ENCODE measurements around the gene DUSP2.

Gene DUSP2

DNA sequence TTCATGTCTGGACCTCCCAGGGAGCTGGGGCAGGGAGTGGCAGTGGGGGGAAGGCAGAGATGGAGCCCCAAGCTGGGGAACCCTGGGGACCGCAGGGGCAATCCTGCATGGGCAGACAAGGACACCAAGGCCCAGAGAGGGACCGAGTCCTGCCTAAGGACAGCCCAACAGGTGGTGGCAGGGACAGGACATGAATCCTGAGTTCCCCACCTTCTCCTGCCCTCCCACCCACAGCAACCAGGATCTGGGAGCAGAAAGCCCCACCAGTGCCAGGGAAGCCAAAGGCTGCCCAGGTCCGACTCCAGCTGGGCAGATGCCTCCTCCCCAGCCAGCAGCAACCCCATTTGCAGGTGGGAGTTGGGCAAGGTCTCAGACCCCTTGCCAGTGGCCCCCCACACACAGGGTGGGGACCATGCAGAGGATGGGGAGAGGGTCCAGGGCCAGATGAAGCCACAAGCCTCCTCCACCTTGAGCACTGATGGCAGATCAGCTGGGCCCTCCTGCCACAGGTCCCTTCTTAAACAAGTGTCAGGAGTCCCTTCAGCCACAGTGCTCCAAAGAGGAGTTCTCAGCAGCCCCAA, 35.2 kb downstream of the DUSP2 start:
- no peak for DNase-seq
- Histone ChIP-seq H3K4me1 (ENCODE audit: control insufficient read depth, insufficient read depth, low read depth, low read length) (peaks cover 10% of the 10 kb centered on the region), H2BK15ac (ENCODE audit: low read depth, poor library complexity, severe bottlenecking) (no peak overlapping the region), H3K27ac (ENCODE audit: low read length, poor library complexity, severe bottlenecking) (no peak overlapping the region), H2AK5ac (ENCODE audit: low read length, severe bottlenecking) (no peak overlapping the region), H3K27me3 (ENCODE audit: control insufficient read depth in 1 of 2, insufficient read depth in 1 of 2, low read length in 2 of 2) (peaks cover 64 to 65% of the 10 kb centered on the region in 2 experiments), H3K9ac (ENCODE audit: low read length) (no peak overlapping the region), H2BK5ac (ENCODE audit: low read depth, low read length, poor library complexity, severe bottlenecking) (no peak overlapping the region), H4K8ac (ENCODE audit: low read length) (no peak overlapping the region), H3K36me3 (ENCODE audit: control insufficient read depth in 1 of 2, insufficient read depth in 2 of 2, low read depth in 1 of 2, low read length in 2 of 2) (no peaks in the 10 kb centered on the region), H3K9me3 (ENCODE audit: control insufficient read depth, low read length) (peaks cover 8% of the 10 kb centered on the region), H3K4me2 (ENCODE audit: low read length, poor library complexity, severe bottlenecking) (no peak overlapping the region), H4K91ac (ENCODE audit: low read length) (no peak overlapping the region), H2BK12ac (ENCODE audit: low read length in 2 of 2) (no peak overlapping the region), H2BK120ac (ENCODE audit: low read depth, low read length) (no peak overlapping the region), H3K4me3 (ENCODE audit: insufficient read depth in 1 of 2, low read depth in 1 of 2, low read length in 2 of 2) (no peak overlapping the region), H2AFZ (ENCODE audit: low read depth, low read length) (no peak overlapping the region), H3K18ac (ENCODE audit: low read depth in 1 of 2, low read length in 2 of 2) (no peak overlapping the region), H3K4ac (ENCODE audit: low read depth in 1 of 2, low read length in 2 of 2) (no peak overlapping the region), H3K23ac (ENCODE audit: low read length in 2 of 2) (no peak overlapping the region), H3K14ac (ENCODE audit: low read length in 2 of 2) (no peak overlapping the region), H3K79me1 (replicated peaks; ENCODE audit: low read length, poor library complexity, severe bottlenecking) (no peaks in the 10 kb centered on the region)
- WGBS, result 91% methylated on average over 2 of the region's 3 CpGs

GRCh38 chr2:96109361-96109680, 35.9 kb downstream of the DUSP2 start:
- H2BK5ac ChIP-seq (ENCODE audit: low read depth, low read length, poor library complexity, severe bottlenecking), result no peak overlapping the region
- H3K27me3 ChIP-seq (ENCODE audit: control insufficient read depth in 1 of 2, insufficient read depth in 1 of 2, low read length in 2 of 2), result peaks cover 58 to 59% of the 10 kb centered on the region in 2 experiments
- H2AFZ ChIP-seq (ENCODE audit: low read depth, low read length), result no peak overlapping the region
- H3K4me2 ChIP-seq (ENCODE audit: low read length, poor library complexity, severe bottlenecking), result no peak overlapping the region
- no peaks in the 10 kb centered on the region for H3K79me1 ChIP-seq (replicated peaks; ENCODE audit: low read length, poor library complexity, severe bottlenecking)
- H2AK5ac ChIP-seq (ENCODE audit: low read length, severe bottlenecking), result no peak overlapping the region
- peaks cover 10% of the 10 kb centered on the region for H3K4me1 ChIP-seq (ENCODE audit: control insufficient read depth, insufficient read depth, low read depth, low read length)
- H2BK120ac ChIP-seq (ENCODE audit: low read depth, low read length), result no peak overlapping the region
- peak overlapping the region; percentile 32 for H3K9ac ChIP-seq (ENCODE audit: low read length)
- 28% methylated on average over 3 of the region's 3 CpGs for WGBS
- peaks cover 12% of the 10 kb centered on the region for H3K9me3 ChIP-seq (ENCODE audit: control insufficient read depth, low read length)
- peak overlapping the region in 1 of 2 experiments; percentile 3 for H3K18ac ChIP-seq (ENCODE audit: low read depth in 1 of 2, low read length in 2 of 2)
- H3K27ac ChIP-seq (ENCODE audit: low read length, poor library complexity, severe bottlenecking), result no peak overlapping the region
- H2BK12ac ChIP-seq (ENCODE audit: low read length in 2 of 2), result peak overlapping the region in 1 of 2 experiments; percentile 7
- no peaks in the 10 kb centered on the region for H3K36me3 ChIP-seq (ENCODE audit: control insufficient read depth in 1 of 2, insufficient read depth in 2 of 2, low read depth in 1 of 2, low read length in 2 of 2)
- H3K23ac ChIP-seq (ENCODE audit: low read length in 2 of 2), result no peak overlapping the region
- no peak overlapping the region for H3K4me3 ChIP-seq (ENCODE audit: insufficient read depth in 1 of 2, low read depth in 1 of 2, low read length in 2 of 2)
- H2BK15ac ChIP-seq (ENCODE audit: low read depth, poor library complexity, severe bottlenecking), result no peak overlapping the region
- DNase-seq, result no peak
- peak overlapping the region in 1 of 2 experiments; percentile 35 for H3K14ac ChIP-seq (ENCODE audit: low read length in 2 of 2)
- H4K8ac ChIP-seq (ENCODE audit: low read length), result no peak overlapping the region
- H3K4ac ChIP-seq (ENCODE audit: low read depth in 1 of 2, low read length in 2 of 2), result no peak overlapping the region
- H4K91ac ChIP-seq (ENCODE audit: low read length), result peak overlapping the region; percentile 37

GRCh38 chr2:96108541-96109360, 36.5 kb downstream of the DUSP2 start:
- H4K8ac ChIP-seq (ENCODE audit: low read length), result peak overlapping the region; percentile 74
- H3K9me3 ChIP-seq (ENCODE audit: control insufficient read depth, low read length), result peaks cover 12% of the 10 kb centered on the region
- no peak overlapping the region for H3K4me2 ChIP-seq (ENCODE audit: low read length, poor library complexity, severe bottlenecking)
- peaks cover 10% of the 10 kb centered on the region for H3K4me1 ChIP-seq (ENCODE audit: control insufficient read depth, insufficient read depth, low read depth, low read length)
- H3K79me1 ChIP-seq (replicated peaks; ENCODE audit: low read length, poor library complexity, severe bottlenecking), result no peaks in the 10 kb centered on the region
- peak overlapping the region in 1 of 2 experiments; percentile 59 for H2BK12ac ChIP-seq (ENCODE audit: low read length in 2 of 2)
- H3K4me3 ChIP-seq (ENCODE audit: insufficient read depth in 1 of 2, low read depth in 1 of 2, low read length in 2 of 2), result peak overlapping the region in 1 of 2 experiments; percentile 37
- H3K14ac ChIP-seq (ENCODE audit: low read length in 2 of 2), result no peak overlapping the region
- WGBS, result 14% methylated on average over 17 of the region's 17 CpGs
- H3K27me3 ChIP-seq (ENCODE audit: control insufficient read depth in 1 of 2, insufficient read depth in 1 of 2, low read length in 2 of 2), result peaks cover 53% of the 10 kb centered on the region in 2 experiments
- H2AK5ac ChIP-seq (ENCODE audit: low read length, severe bottlenecking), result no peak overlapping the region
- H2BK120ac ChIP-seq (ENCODE audit: low read depth, low read length), result no peak overlapping the region
- H3K23ac ChIP-seq (ENCODE audit: low read length in 2 of 2), result no peak overlapping the region
- H2BK15ac ChIP-seq (ENCODE audit: low read depth, poor library complexity, severe bottlenecking), result no peak overlapping the region
- no peak overlapping the region for H2AFZ ChIP-seq (ENCODE audit: low read depth, low read length)
- no peak for DNase-seq
- H3K4ac ChIP-seq (ENCODE audit: low read depth in 1 of 2, low read length in 2 of 2), result peak overlapping the region in 1 of 2 experiments; percentile 66
- peak overlapping the region; percentile 32 for H3K9ac ChIP-seq (ENCODE audit: low read length)
- no peak overlapping the region for H2BK5ac ChIP-seq (ENCODE audit: low read depth, low read length, poor library complexity, severe bottlenecking)
- H4K91ac ChIP-seq (ENCODE audit: low read length), result peak overlapping the region; percentile 25
- H3K18ac ChIP-seq (ENCODE audit: low read depth in 1 of 2, low read length in 2 of 2), result peak overlapping the region; percentile 3 to 64
- no peak overlapping the region for H3K27ac ChIP-seq (ENCODE audit: low read length, poor library complexity, severe bottlenecking)
- H3K36me3 ChIP-seq (ENCODE audit: control insufficient read depth in 1 of 2, insufficient read depth in 2 of 2, low read depth in 1 of 2, low read length in 2 of 2), result no peaks in the 10 kb centered on the region

GRCh38 chr2:96108151-96108540, 37.1 kb downstream of the DUSP2 start:
- no peaks in the 10 kb centered on the region for H3K36me3 ChIP-seq (ENCODE audit: control insufficient read depth in 1 of 2, insufficient read depth in 2 of 2, low read depth in 1 of 2, low read length in 2 of 2)
- peaks cover 10% of the 10 kb centered on the region for H3K4me1 ChIP-seq (ENCODE audit: control insufficient read depth, insufficient read depth, low read depth, low read length)
- H3K27me3 ChIP-seq (ENCODE audit: control insufficient read depth in 1 of 2, insufficient read depth in 1 of 2, low read length in 2 of 2), result peaks cover 51 to 52% of the 10 kb centered on the region in 2 experiments
- H3K9me3 ChIP-seq (ENCODE audit: control insufficient read depth, low read length), result peaks cover 12% of the 10 kb centered on the region
- H3K27ac ChIP-seq (ENCODE audit: low read length, poor library complexity, severe bottlenecking), result no peak overlapping the region
- H2AFZ ChIP-seq (ENCODE audit: low read depth, low read length), result no peak overlapping the region
- 45% methylated on average over 5 of the region's 5 CpGs for WGBS
- H3K18ac ChIP-seq (ENCODE audit: low read depth in 1 of 2, low read length in 2 of 2), result no peak overlapping the region
- no peak for DNase-seq
- no peak overlapping the region for H4K8ac ChIP-seq (ENCODE audit: low read length)
- H3K9ac ChIP-seq (ENCODE audit: low read length), result no peak overlapping the region
- no peak overlapping the region for H2BK15ac ChIP-seq (ENCODE audit: low read depth, poor library complexity, severe bottlenecking)
- no peak overlapping the region for H3K4me3 ChIP-seq (ENCODE audit: insufficient read depth in 1 of 2, low read depth in 1 of 2, low read length in 2 of 2)
- no peaks in the 10 kb centered on the region for H3K79me1 ChIP-seq (replicated peaks; ENCODE audit: low read length, poor library complexity, severe bottlenecking)
- H3K14ac ChIP-seq (ENCODE audit: low read length in 2 of 2), result no peak overlapping the region
- H2BK5ac ChIP-seq (ENCODE audit: low read depth, low read length, poor library complexity, severe bottlenecking), result no peak overlapping the region
- no peak overlapping the region for H4K91ac ChIP-seq (ENCODE audit: low read length)
- no peak overlapping the region for H2BK120ac ChIP-seq (ENCODE audit: low read depth, low read length)
- no peak overlapping the region for H3K4ac ChIP-seq (ENCODE audit: low read depth in 1 of 2, low read length in 2 of 2)
- no peak overlapping the region for H3K4me2 ChIP-seq (ENCODE audit: low read length, poor library complexity, severe bottlenecking)
- H2AK5ac ChIP-seq (ENCODE audit: low read length, severe bottlenecking), result no peak overlapping the region
- no peak overlapping the region for H2BK12ac ChIP-seq (ENCODE audit: low read length in 2 of 2)
- H3K23ac ChIP-seq (ENCODE audit: low read length in 2 of 2), result no peak overlapping the region

All from mesenchymal stem cell (in vitro differentiated cells and primary cell).